HepG2 (cell line): ENCODE results near the gene SRSF11.

Source experiments
- CEBPB ChIP-seq: IDR thresholded peaks from 2 replicates; pipeline ENCODE4 v1.6.1; 2011; ENCODE audit warnings: low read depth, low read length, improper control_type of control experiment, borderline replicate concordance
- CREM ChIP-seq, 2 experiments: sonication (generic) in 1 of 2; formaldehyde crosslinking in 1 of 2; IDR thresholded peaks; 2 replicates each; pipeline versions ENCODE4 v1.4.0 to v1.6.1; 2016 to 2020; ENCODE audit warnings: antibody characterized with exemption in 1 of 2, mild to moderate bottlenecking in 1 of 2, missing genetic modification reagents in 1 of 2
- CTCF ChIP-seq: sonication (generic); formaldehyde crosslinking; IDR thresholded peaks from 2 replicates; pipeline ENCODE4 v1.5.0; 2020; ENCODE audit warnings: mild to moderate bottlenecking, missing genetic modification reagents, moderate library complexity
- EHMT2 ChIP-seq: fragments of 200-600 bp; sonication (generic); IDR thresholded peaks from 2 replicates; pipeline ENCODE4 v1.7.0; 2017; ENCODE audit warnings: antibody characterized with exemption, low read depth, low read length, borderline replicate concordance
- EZH2 ChIP-seq: conservative IDR thresholded peaks from 2 replicates; pipeline ENCODE4 v1.6.1; 2012; ENCODE audit warnings: mild to moderate bottlenecking, low read depth, low read length, moderate library complexity
- NFRKB ChIP-seq: fragments of 450-650 bp; IDR thresholded peaks from 2 replicates; pipeline ENCODE4 v1.6.1; 2017
- PPARG ChIP-seq: conservative IDR thresholded peaks from 2 replicates; pipeline ENCODE4 v1.6.1; 2016; ENCODE audit warnings: missing biosample characterization, missing genetic modification reagents
- RELA ChIP-seq: sonication (generic); formaldehyde crosslinking; IDR thresholded peaks from 2 replicates; pipeline ENCODE4 v1.4.0; 2020; ENCODE audit warnings: missing genetic modification reagents
- SIX4 ChIP-seq: sonication (generic); formaldehyde crosslinking; IDR thresholded peaks from 2 replicates; pipeline ENCODE4 v1.4.0; 2020; ENCODE audit warnings: missing genetic modification reagents
- SMARCC2 ChIP-seq: fragments of 450-650 bp; IDR thresholded peaks from 2 replicates; pipeline ENCODE4 v1.6.1; 2017; ENCODE audit warnings: antibody characterized with exemption, mild to moderate bottlenecking
- ZBTB7A ChIP-seq: sonication (generic); formaldehyde crosslinking; IDR thresholded peaks from 2 replicates; pipeline ENCODE4 v1.8.0; 2022; ENCODE audit warnings: mild to moderate bottlenecking, missing genetic modification reagents

- TF ChIP-seq EHMT2 (no peak), ZBTB7A (CRISPR knock-in tag) (no peak), CEBPB (no peak), NFRKB (no peak), CTCF (CRISPR knock-in tag) (no peak), SMARCC2 (no peak), PPARG (no peak), CREM (IDR thresholded peaks at IDR 0.05) (no peak), CREM (CRISPR knock-in tag; IDR thresholded peaks at IDR 0.05) (no peak), RELA (no peak), EZH2 (no peak), SIX4 (no peak)
Measured at GRCh38 chr1:70234733-70235132, 13.6 kb downstream of the SRSF11 start.
